Mucosa of stomach (tissue), 1 donor: ENCODE data around the gene HIPK2.
A peak's percentile ranks its signal among the peaks of the same experiment; 100 is the strongest.

ENCODE experiments used
- H3K27me3 ChIP-seq: one replicate; pipeline ENCODE4 v1.7.0; 2013; ENCODE audit warnings: mild to moderate bottlenecking, low read length; ENCODE audit not compliant: control insufficient read depth, insufficient read depth
- H3K36me3 ChIP-seq: one replicate; pipeline ENCODE4 v1.7.0; 2013; ENCODE audit warnings: low read length; ENCODE audit not compliant: control insufficient read depth, insufficient read depth
- H3K4me1 ChIP-seq: one replicate; pipeline ENCODE4 v1.7.0; 2013; ENCODE audit warnings: mild to moderate bottlenecking, low read length; ENCODE audit not compliant: control insufficient read depth, insufficient read depth
- H3K4me3 ChIP-seq: one replicate; pipeline ENCODE4 v1.7.0; 2013; ENCODE audit warnings: low read length
- H3K9ac ChIP-seq: one replicate; pipeline ENCODE4 v1.7.0; 2013; ENCODE audit warnings: mild to moderate bottlenecking, low read length, moderate library complexity
- H3K9me3 ChIP-seq: one replicate; pipeline ENCODE4 v1.7.0; 2013; ENCODE audit warnings: mild to moderate bottlenecking, low read length, moderate library complexity; ENCODE audit not compliant: control insufficient read depth
- donor health status: Pancreatic carcinoma.

HIPK2 gene

GRCh38 chr7:139666501-139666900, 111.3 kb downstream of the HIPK2 start:
- Histone ChIP-seq H3K27me3 (no peaks in the 10 kb centered on the region), H3K36me3 (no peaks in the 10 kb centered on the region), H3K4me1 (peaks cover 39% of the 10 kb centered on the region), H3K4me3 (no peak overlapping the region), H3K9ac (no peak overlapping the region), H3K9me3 (no peaks in the 10 kb centered on the region)

- Histone ChIP-seq H3K4me1 (peaks cover 47% of the 10 kb centered on the region), H3K27me3 (no peaks in the 10 kb centered on the region), H3K9me3 (no peaks in the 10 kb centered on the region), H3K4me3 (no peak overlapping the region), H3K9ac (no peak overlapping the region), H3K36me3 (no peaks in the 10 kb centered on the region)
Measured at GRCh38 chr7:139664434-139664833, 113.4 kb downstream of the HIPK2 start.

- Histone ChIP-seq H3K4me1 (peaks cover 54% of the 10 kb centered on the region), H3K4me3 (no peak overlapping the region), H3K9me3 (no peaks in the 10 kb centered on the region), H3K27me3 (no peaks in the 10 kb centered on the region), H3K9ac (no peak overlapping the region), H3K36me3 (no peaks in the 10 kb centered on the region)
Measured at GRCh38 chr7:139663608-139664177, 114.1 kb downstream of the HIPK2 start.

- peaks cover 65% of the 10 kb centered on the region for H3K4me1 ChIP-seq
- no peak overlapping the region for H3K4me3 ChIP-seq
- H3K36me3 ChIP-seq = no peaks in the 10 kb centered on the region
- no peak overlapping the region for H3K9ac ChIP-seq
- no peaks in the 10 kb centered on the region for H3K27me3 ChIP-seq
- H3K9me3 ChIP-seq = no peaks in the 10 kb centered on the region
Measured at GRCh38 chr7:139661903-139662302, 115.9 kb downstream of the HIPK2 start.

- H3K9me3 ChIP-seq = no peaks in the 10 kb centered on the region
- H3K36me3 ChIP-seq = no peaks in the 10 kb centered on the region
- no peak overlapping the region for H3K4me3 ChIP-seq
- no peaks in the 10 kb centered on the region for H3K27me3 ChIP-seq
- peaks cover 65% of the 10 kb centered on the region for H3K4me1 ChIP-seq
- peak overlapping the region; percentile 40 for H3K9ac ChIP-seq
Measured at GRCh38 chr7:139661043-139661440, 116.8 kb downstream of the HIPK2 start.

GRCh38 chr7:139660317-139661042, 117.3 kb downstream of the HIPK2 start:
- no peaks in the 10 kb centered on the region for H3K36me3 ChIP-seq
- H3K4me3 ChIP-seq = no peak overlapping the region
- H3K4me1 ChIP-seq = peaks cover 65% of the 10 kb centered on the region
- H3K9ac ChIP-seq = peak overlapping the region; percentile 35
- H3K9me3 ChIP-seq = no peaks in the 10 kb centered on the region
- no peaks in the 10 kb centered on the region for H3K27me3 ChIP-seq

GRCh38 chr7:139659922-139660316, 117.9 kb downstream of the HIPK2 start:
- no peaks in the 10 kb centered on the region for H3K36me3 ChIP-seq
- H3K9ac ChIP-seq = no peak overlapping the region
- no peaks in the 10 kb centered on the region for H3K27me3 ChIP-seq
- H3K4me3 ChIP-seq = no peak overlapping the region
- H3K9me3 ChIP-seq = no peaks in the 10 kb centered on the region
- H3K4me1 ChIP-seq = peaks cover 71% of the 10 kb centered on the region

GRCh38 chr7:139658908-139659675, 118.7 kb downstream of the HIPK2 start:
- Histone ChIP-seq H3K9ac (peak overlapping the region; percentile 0), H3K4me1 (peaks cover 76% of the 10 kb centered on the region), H3K9me3 (no peaks in the 10 kb centered on the region), H3K27me3 (no peaks in the 10 kb centered on the region), H3K4me3 (no peak overlapping the region), H3K36me3 (no peaks in the 10 kb centered on the region)

GRCh38 chr7:139658296-139658695, 119.5 kb downstream of the HIPK2 start:
- peaks cover 76% of the 10 kb centered on the region for H3K4me1 ChIP-seq
- no peak overlapping the region for H3K4me3 ChIP-seq
- H3K9me3 ChIP-seq = no peaks in the 10 kb centered on the region
- peak overlapping the region; percentile 0 for H3K9ac ChIP-seq
- H3K36me3 ChIP-seq = no peaks in the 10 kb centered on the region
- no peaks in the 10 kb centered on the region for H3K27me3 ChIP-seq

- no peaks in the 10 kb centered on the region for H3K36me3 ChIP-seq
- H3K4me1 ChIP-seq = peaks cover 76% of the 10 kb centered on the region
- H3K9me3 ChIP-seq = no peaks in the 10 kb centered on the region
- no peak overlapping the region for H3K9ac ChIP-seq
- H3K4me3 ChIP-seq = no peak overlapping the region
- H3K27me3 ChIP-seq = no peaks in the 10 kb centered on the region
Measured at GRCh38 chr7:139657725-139658124, 120.1 kb downstream of the HIPK2 start.

GRCh38 chr7:139656387-139656786, 121.4 kb downstream of the HIPK2 start:
- H3K4me3 ChIP-seq = no peak overlapping the region
- peaks cover 79% of the 10 kb centered on the region for H3K4me1 ChIP-seq
- H3K9me3 ChIP-seq = no peaks in the 10 kb centered on the region
- H3K36me3 ChIP-seq = no peaks in the 10 kb centered on the region
- no peak overlapping the region for H3K9ac ChIP-seq
- no peaks in the 10 kb centered on the region for H3K27me3 ChIP-seq

- no peaks in the 10 kb centered on the region for H3K9me3 ChIP-seq
- no peaks in the 10 kb centered on the region for H3K27me3 ChIP-seq
- no peaks in the 10 kb centered on the region for H3K36me3 ChIP-seq
- peaks cover 80% of the 10 kb centered on the region for H3K4me1 ChIP-seq
- no peak overlapping the region for H3K9ac ChIP-seq
- no peak overlapping the region for H3K4me3 ChIP-seq
Measured at GRCh38 chr7:139655305-139655704, 122.5 kb downstream of the HIPK2 start.
